HG02840 (cell line): ENCODE data around the gene CCDC197.

Experiments
- ATAC-seq: cut with Tn5 transposase; IDR thresholded peaks from one replicate; pipeline ENCODE4 v1.9.1; 2021; ENCODE audit warnings: mild to moderate bottlenecking, moderate library complexity, moderate number of reproducible peaks; ENCODE audit not compliant: unreplicated experiment, low FRiP score

CCDC197 gene

DNA sequence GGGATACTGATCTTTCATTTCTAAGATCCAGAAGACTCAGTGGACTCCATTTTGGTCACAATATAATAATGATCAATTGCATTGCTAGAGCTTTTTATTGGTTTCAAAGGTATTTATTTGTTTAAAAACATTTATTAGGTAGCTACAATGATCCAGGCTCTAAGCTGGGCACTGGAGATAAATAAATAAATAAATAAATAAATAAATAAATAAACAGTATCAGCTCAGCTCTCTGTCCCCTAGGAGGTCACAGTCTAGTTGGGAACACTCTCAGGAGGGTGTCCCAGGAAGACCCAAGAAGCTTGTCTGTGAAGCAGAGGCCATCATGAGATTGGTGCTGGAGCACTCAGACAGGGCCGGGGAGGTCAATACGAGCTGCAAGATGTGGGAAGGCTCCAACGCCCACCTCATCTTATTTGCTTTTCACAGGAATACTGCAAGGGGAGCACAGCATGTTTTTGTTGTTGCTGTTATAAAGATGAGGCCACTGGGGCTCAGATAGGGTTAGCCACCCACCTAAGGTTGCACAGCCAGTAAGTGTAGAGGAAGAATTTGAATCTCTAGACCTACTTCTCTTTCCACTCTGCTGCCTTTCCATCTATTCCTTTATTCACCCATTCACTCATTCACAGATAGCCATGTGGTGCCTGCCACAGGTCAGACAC is 36.2 kb upstream of the CCDC197 start:
- no peak for ATAC-seq

DNA sequence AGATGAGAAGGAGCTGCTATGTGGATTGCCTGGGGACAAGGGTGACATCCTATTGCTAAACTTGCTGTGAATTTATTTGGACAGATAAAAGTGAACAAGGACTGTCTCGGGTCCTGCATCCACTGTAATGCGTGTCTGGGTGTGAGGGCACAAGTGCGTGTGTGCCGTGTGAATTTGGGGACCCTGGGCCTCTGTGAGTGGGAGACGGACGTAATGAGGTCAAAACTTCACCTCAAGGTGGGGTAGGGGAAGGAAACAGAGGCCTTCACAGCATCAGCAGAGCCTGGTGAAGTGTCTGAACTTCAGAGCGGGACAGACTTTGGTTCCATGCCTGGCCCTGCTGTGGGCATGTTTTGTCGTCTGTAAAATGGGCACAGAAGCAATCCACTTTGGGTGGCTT is 35.5 kb upstream of the CCDC197 start:
- no peak for ATAC-seq

DNA sequence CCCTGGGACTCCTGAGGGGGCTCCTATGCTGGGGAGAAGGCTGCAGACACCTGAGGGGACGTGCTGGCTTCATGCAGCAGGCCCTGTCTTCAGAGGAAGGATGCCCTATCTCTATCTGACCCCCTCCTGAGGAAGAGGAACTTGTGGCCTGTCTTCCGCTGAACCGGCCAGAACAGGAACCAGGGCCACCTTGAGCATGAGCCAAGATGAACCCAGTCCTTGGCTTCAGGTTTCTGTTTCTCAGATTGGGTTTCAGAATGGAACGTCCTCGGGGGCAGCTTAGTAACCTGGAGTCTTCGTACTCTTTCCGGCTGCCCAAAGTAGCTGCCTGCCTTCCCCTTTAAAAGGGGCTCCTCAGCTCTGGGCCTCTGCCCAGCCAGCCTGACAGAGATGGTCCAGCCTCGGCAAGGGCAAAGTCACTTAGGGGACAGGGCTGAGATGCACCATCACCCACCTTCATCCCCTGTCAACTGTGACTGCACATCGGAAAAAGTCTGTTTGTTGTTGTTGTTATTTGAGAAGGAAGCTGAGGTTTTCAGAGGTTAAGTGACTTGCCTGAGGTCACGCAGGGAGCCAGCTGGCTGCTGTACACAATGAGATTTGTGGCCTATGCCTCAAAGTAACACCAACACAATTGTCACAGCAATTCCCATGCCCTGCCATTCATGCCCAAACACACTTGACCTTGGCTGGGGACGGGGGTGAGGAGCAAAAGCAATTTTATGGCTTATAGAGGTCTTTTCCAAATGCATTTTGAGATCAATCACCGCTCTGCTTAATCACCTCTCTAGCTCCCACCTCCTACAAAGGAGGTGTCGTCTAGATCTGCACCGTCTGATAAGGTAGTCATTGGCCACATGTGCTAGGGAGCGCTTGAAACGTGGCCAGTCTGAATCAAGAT is 34.1 kb upstream of the CCDC197 start:
- ATAC-seq, result peak; percentile 47

GRCh38 chr14:93963692-93964091 is 33.4 kb upstream of the CCDC197 start:
- no peak for ATAC-seq

- no peak for ATAC-seq
Observed at GRCh38 chr14:93964281-93964680, 32.8 kb upstream of the CCDC197 start.

DNA sequence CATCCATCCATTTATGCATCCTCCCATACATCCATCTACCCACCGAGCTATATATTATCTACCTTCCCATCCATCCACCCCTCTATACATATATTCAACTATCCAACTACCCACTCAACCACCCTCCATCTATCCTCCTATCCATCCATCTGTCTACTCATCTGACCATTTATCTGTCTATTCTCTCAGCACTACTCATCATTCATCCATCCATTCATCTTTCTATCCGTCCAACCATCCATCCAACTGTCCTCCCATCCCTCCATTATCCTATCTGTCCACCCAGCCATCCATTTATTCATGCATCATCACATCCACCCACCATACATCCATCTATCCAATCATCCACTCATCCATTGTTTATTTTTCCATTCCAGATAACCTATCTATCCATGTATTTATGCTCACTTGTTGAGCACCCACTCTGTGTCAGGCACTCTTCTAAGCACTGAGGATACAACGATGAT is 32.2 kb upstream of the CCDC197 start:
- no peak for ATAC-seq

GRCh38 chr14:93965287-93965821 is 31.7 kb upstream of the CCDC197 start:
- ATAC-seq, result no peak

DNA sequence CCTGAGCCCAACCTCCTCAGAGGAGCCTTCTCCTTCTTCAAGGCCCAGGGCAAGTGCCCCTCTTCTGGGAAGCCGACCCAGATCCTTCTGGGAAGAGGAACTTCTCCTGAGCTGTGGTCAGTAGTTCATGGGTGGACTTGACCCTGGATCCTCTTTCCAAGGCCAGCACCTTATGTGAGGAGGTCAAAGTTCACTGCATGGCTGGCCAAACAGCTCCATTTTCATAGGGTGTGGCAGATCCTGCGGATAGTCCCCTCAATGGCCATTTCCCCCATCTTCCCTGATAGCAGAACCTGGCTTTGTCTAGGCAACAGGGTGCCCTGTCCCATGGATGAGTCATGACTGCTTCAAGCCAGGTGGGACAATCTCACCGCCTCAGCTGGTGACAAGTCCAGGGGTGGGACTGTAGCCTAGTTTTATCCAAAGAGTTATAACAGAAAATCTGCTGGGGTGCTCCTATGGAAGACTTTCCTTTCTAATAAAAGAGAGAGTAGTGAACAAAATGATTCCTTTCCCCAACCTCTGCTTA is 31.1 kb upstream of the CCDC197 start:
- ATAC-seq, result no peak

DNA sequence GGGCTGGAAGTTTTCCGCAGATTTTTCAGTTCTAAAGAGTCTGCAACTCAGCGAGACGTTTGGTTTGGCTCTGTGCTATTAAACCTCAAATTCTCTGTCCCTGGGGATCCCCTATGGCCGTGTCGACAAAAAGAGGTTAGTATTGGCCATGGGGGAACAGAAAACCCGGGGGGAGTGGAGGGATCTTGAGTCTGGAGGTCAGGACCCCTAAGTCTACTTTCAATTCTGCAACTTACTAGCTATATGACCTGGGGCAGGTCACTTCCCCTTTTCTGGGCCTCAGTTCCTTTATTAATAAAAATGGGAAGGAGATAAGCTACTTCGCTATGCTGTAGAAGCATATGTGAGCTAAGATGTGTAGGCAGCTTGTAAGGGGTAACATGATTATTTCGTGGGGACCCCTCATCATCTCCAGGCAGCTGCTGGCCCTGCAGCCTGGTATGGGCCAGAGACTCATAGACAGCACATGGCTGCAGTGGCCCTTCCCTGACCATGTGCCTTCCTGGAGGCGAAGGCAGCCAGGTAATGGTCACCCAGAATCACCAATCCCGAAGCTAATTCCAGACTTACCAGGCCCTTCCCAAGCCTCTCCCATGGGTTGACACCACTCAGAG is 29.4 kb upstream of the CCDC197 start:
- ATAC-seq, result no peak

DNA sequence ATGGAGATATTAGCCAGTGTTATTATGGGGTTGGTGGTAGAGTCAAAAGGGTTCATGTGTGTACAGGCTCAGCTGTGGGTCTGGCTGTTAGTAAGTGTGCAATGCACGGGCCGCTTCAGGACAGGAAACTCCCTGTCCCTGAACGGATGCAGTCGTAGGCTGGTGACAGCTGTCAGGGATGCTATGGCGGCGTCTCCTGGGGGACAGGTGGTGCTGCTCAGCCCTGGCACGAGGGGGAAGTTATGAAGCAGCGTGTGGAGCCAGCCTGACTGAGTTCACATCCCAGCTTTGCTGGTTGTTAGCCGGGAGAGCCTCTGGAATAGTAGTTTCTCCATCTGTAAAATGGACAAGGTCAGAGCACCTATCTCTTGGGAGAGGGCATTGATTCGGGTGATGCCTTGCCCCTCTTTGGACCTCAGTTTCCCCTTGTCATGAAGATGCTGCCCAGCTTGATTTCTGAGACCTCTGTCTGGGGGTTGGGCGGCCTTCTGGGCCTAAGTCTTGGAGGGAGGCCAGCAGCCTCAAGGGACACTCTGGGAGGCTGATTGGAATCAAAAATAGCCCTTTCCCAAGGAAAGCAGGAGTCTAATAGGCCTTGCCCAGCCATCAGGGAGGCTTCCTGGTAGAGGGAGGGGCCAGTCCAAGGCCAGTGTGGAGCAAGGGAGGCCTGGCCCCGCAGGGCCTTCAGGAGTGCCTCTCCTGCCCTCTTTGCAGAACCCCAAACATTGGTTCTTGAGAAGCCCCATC is 27.8 kb upstream of the CCDC197 start:
- no peak for ATAC-seq

- peak; percentile 15 for ATAC-seq
Observed at GRCh38 chr14:93970585-93970964, 26.5 kb upstream of the CCDC197 start.

- peak; percentile 36 for ATAC-seq
Observed at GRCh38 chr14:93970965-93971634, 26.0 kb upstream of the CCDC197 start.

DNA sequence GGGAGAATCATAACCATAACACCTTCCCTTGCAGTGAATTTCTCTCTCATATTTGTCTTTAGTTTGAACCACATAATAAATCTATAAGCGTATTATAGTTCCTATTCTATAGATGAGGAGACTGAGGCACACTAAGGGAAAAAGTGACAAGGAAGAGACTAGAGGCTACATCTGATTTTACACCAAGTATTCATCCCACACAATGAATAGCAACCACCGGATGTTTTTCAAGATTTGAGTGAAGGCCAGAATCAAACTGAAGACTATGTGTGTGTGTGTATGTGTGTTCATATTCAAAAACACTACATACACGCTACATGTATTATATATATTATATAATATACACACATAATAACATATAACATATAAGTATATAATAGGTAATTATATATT is 25.5 kb upstream of the CCDC197 start:
- ATAC-seq, result no peak

GRCh38 chr14:93972618-93973205 is 24.4 kb upstream of the CCDC197 start:
- ATAC-seq, result no peak

DNA sequence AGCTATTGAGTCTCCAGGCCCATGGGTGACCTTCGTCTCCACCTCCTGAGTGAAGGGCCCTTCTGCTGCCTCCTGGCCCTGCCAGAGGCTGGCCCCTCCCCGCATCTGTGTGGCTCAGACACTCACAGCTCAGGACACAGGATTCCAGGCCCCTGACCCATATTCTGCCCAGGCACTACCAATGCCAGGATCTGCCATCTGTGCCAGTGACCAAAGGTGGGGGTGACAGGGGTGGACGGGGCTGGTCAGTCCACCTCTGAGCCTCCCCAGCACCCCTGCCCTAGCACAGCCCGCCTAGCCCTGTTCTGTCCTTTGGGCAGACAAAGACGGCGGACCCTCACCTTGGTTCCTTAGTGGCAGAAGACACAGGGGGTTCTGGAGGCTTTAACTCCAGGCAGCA is 23.5 kb upstream of the CCDC197 start:
- no peak for ATAC-seq

GRCh38 chr14:93974299-93974698 is 22.8 kb upstream of the CCDC197 start:
- ATAC-seq, result no peak

- no peak for ATAC-seq
Observed at GRCh38 chr14:93974833-93975232, 22.3 kb upstream of the CCDC197 start.

- ATAC-seq, result peak; percentile 54
Observed at GRCh38 chr14:93975791-93976476, 21.2 kb upstream of the CCDC197 start.
